Epithelial cell of esophagus (primary cell): ENCODE data around the gene SPIRE2.

Experiments
- DNase-seq: peaks from one replicate; pipeline ENCODE4 v3.0.0; 2010; ENCODE audit warnings: low read depth
- H3K4me3 ChIP-seq: 2 replicates; pipeline ENCODE4 v1.5.1; 2011; ENCODE audit warnings: mild to moderate bottlenecking, low read length, control low read depth
- TF ChIP-seq, protein P1 (sequence below): IDR thresholded peaks from 2 replicates; pipeline ENCODE4 v1.5.1; 2011; ENCODE audit warnings: low read depth, mild to moderate bottlenecking, low read length, control low read depth, inconsistent platforms; ENCODE audit not compliant: insufficient read depth; ENCODE audit errors: missing control alignments

The SPIRE2 gene

DNA sequence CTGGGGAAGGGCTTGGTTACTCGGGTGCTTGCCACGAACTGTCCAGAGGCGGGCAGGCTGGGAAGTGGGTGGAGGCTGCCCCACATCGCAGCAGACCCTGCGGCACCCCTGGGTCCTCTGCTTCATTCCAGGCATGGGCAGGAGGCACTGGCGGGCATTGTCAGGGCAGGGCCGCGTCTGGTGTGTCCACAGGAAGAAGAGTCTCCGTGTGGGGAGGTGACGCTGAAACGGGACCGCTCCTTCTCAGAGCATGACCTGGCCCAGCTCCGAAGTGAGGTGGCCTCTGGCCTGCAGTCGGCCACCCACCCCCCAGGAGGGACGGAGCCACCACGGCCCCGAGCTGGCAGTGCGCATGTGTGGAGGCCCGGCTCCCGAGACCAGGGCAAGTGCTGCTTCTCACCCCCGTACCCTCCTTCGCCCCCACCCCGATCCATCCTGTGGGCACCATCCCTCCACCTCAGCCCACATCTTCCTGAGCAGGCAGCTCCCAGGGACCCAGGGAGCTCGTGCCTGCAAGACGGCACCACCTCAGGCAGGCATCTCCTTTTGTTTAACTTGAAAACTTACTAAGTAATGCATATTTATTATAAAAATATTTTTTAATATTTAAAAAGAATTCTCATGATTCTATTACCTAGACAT lies 30.8 kb downstream of the SPIRE2 start:
- no peak for DNase-seq
- TF ChIP-seq, protein P1, sequence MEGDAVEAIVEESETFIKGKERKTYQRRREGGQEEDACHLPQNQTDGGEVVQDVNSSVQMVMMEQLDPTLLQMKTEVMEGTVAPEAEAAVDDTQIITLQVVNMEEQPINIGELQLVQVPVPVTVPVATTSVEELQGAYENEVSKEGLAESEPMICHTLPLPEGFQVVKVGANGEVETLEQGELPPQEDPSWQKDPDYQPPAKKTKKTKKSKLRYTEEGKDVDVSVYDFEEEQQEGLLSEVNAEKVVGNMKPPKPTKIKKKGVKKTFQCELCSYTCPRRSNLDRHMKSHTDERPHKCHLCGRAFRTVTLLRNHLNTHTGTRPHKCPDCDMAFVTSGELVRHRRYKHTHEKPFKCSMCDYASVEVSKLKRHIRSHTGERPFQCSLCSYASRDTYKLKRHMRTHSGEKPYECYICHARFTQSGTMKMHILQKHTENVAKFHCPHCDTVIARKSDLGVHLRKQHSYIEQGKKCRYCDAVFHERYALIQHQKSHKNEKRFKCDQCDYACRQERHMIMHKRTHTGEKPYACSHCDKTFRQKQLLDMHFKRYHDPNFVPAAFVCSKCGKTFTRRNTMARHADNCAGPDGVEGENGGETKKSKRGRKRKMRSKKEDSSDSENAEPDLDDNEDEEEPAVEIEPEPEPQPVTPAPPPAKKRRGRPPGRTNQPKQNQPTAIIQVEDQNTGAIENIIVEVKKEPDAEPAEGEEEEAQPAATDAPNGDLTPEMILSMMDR: no peak
- H3K4me3 ChIP-seq: no peak overlapping the region

DNA sequence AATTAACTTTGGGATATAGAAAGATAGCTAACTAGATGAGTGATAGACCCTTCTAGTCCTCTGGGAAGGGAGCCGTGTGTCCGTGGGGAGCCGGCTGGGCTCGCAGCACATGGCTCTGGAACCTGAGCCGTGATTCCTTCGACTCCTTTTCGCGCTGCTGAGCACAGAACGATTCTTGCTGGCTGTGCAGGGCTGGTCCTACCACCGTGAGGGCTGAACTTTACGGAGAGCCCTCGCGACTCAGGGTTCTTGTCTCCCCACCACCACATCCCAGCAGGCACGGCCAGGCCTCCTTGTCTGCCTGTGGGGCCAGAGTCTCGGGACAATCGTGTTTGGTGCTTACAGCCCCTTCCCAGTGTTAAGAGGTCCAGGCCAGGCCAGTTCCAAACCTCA lies 31.3 kb downstream of the SPIRE2 start:
- no peak for DNase-seq
- TF ChIP-seq, protein P1: no peak
- H3K4me3 ChIP-seq: no peak overlapping the region

DNA sequence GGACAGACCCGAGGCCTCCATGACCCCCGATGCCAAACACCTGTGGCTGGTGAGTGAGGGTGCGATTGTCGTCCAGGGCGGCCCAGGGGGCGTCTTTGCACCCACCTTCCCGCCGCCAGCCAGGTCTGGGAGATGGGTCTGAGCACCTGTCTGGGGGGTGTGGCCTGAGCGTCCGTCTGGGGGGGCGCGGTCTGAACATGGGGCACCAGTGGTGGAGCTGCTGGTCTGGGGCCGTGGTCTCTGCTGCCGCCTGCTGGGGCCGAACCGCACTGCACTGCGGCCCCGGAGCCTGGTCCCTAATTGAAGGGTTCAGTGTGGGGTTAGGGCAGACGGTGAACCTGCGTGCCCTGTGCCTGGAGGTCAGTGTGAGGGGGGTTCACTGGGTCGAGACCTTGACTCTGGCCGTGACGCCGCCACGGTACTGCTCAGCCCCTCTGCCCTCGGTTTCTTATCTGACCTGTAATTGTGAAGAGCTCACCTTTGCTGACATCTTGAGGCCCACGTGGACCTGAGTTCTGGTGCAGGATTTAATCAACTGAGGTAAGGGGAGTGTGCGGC lies 32.6 kb downstream of the SPIRE2 start:
- DNase-seq: peak; percentile 53
- TF ChIP-seq, protein P1: peak; percentile 89
- no peak overlapping the region for H3K4me3 ChIP-seq

DNA sequence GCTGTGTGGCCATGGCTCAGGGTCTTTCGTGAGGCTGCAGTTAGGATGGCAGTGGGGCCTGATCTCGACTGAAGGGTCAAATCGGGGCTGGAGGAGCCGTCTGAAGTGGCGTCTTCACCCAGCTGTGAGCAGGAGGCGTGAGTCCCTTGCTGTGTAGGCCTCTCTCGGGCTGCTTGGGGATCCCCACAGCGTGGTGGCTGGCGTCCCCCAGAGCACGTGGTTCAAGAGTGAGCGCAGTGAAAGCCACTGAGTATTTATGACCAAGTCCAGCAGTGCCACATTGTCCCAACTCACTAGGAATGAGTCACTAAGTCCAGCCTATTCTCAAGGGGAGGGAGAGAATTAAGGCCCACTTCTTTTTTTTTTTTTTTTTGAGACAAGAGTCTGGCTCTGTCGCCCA lies 33.4 kb downstream of the SPIRE2 start:
- no peak for DNase-seq
- TF ChIP-seq, protein P1: no peak
- no peak overlapping the region for H3K4me3 ChIP-seq

DNA sequence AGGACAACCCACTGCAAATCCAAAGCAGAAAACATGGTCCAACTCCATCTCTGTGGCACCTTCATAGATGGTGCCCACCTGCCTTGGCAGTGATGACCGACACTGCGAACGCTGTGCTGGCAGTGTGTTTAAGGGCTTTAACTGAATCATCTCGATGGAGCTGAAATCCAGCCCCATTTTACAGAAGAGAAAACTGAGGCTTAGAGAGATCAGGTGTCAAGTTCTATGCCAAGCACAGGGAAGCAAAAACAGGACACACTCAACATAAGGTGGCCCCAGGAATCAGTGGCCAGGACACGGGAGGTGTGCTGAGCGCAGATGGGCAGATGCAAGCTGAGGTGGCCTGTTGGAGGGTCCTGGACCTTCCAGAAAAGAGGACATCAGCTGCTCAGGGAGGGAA lies 34.5 kb downstream of the SPIRE2 start:
- TF ChIP-seq, protein P1: no peak
- no peak overlapping the region for H3K4me3 ChIP-seq
- DNase-seq: no peak

DNA sequence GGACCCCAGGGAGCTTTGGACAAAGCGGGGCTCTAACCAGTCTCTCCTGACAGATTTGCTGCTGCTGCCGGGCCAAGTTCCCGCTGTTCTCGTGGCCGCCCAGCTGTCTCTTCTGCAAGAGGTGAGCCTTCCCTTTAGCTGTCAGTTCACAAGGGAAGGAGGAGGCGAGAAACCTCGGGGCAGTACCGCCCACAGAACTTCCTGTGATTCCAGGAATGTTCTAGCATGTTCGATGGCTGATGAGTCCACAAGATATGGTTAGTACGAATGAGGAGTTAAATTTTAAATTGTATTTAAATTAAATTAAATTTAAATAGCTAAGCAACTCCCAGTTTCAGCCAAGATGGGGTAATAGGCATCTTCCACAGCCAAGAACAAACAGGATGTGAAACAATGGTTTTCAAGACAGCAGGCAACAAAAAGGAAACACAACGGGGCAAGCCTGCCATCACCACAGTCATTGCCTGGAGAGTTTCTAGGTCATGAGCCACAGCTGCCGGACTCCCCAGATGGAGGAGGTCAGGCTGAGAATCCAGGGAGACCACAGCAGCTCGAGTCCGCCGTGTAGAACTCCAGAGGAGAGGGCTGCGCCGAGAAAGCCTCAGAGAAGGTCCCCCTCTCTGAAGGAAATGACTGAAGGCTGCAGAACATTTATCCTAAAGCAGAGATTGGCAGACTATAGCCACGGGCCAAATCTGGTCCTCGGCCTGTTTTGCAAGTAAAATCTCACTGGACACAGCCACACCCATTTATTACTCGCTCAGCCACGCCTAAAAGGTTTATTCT lies 35.7 kb downstream of the SPIRE2 start:
- TF ChIP-seq, protein P1: no peak
- peak; percentile 77 for DNase-seq
- H3K4me3 ChIP-seq: no peak overlapping the region

DNA sequence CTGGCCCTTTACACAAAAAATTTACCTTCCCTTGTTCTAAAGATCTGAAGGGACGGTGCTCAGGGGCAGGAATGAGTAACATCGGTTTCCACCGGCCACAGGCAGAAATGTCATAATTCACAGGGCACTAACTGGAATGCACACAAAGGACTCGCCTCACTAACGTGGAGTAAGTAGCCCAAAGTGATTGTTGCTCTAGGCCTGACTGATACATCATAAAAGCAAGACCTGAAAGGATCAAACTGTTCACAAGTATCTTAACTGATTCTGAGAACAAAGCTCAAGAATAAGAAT lies 36.2 kb downstream of the SPIRE2 start:
- peak; percentile 38 for DNase-seq
- TF ChIP-seq, protein P1: no peak
- H3K4me3 ChIP-seq: no peak overlapping the region
